Activated B cell treated with CpG ODN at 0.5 μM for 24 hours (primary cell): ENCODE results near the gene PGP. TPM values are rescaled to one million over a fixed set of nuclear protein-coding genes. Genes with fewer than 3 reads are reported as not detected.

Experiments
- ATAC-seq: fragments of 200-7000 bp; cut with Tn5 transposase; one replicate; pipeline ENCODE4 v1.10.0; 2021; ENCODE audit warnings: low read depth, mild to moderate bottlenecking, moderate library complexity
- CTCF ChIA-PET: fragments of 350-600 bp; sonication (Branson Sonifier 250); formaldehyde crosslinking; loops from one replicate; lab custom pipeline; 2021; ENCODE audit warnings: antibody characterized with exemption; lab: Charles Lee
- POLR2A ChIA-PET: fragments of 350-600 bp; sonication (Branson Sonifier 250); formaldehyde crosslinking; loops from one replicate; lab custom pipeline; 2021; ENCODE audit warnings: antibody characterized with exemption; lab: Charles Lee
- DNase-seq: peaks from one replicate; pipeline ENCODE4 v3.0.0; 2022
- H3K27ac Mint-ChIP-seq: one replicate; pipeline ENCODE4 v1.8.0; 2020; ENCODE audit warnings: mixed read lengths
- H3K27me3 Mint-ChIP-seq: one replicate; pipeline ENCODE4 v1.8.0; 2021; ENCODE audit warnings: mixed read lengths
- H3K36me3 Mint-ChIP-seq: one replicate; pipeline ENCODE4 v1.8.0; 2021; ENCODE audit warnings: low read depth, mixed read lengths
- H3K4me1 Mint-ChIP-seq: one replicate; pipeline ENCODE4 v1.8.0; 2021; ENCODE audit warnings: mixed read lengths
- H3K4me3 Mint-ChIP-seq: one replicate; pipeline ENCODE4 v1.8.0; 2020; ENCODE audit warnings: mild to moderate bottlenecking, mixed read lengths
- H3K9me3 Mint-ChIP-seq: one replicate; pipeline ENCODE4 v1.8.0; 2020; ENCODE audit warnings: mixed read lengths
- intact Hi-C: fragments of 100-400 bp; cut with micrococcal nuclease; formaldehyde crosslinking; loops from one replicate; pipeline ENCODE4 v1.15.1; 2024
- total RNA-seq: library from RNA; stranded (reverse); gene quantifications from 2 replicates; pipeline ENCODE4 v1.2.3, GENCODE V29; 2022
- TF ChIP-seq, protein P1 (sequence below): fragments of 200-600 bp; IDR thresholded peaks from one replicate; pipeline ENCODE4 v1.8.0; 2022; ENCODE audit warnings: antibody characterized with exemption, mild to moderate bottlenecking

Gene PGP
- total RNA-seq, 1 donor from 2014 or later, result 10.4 TPM

DNA sequence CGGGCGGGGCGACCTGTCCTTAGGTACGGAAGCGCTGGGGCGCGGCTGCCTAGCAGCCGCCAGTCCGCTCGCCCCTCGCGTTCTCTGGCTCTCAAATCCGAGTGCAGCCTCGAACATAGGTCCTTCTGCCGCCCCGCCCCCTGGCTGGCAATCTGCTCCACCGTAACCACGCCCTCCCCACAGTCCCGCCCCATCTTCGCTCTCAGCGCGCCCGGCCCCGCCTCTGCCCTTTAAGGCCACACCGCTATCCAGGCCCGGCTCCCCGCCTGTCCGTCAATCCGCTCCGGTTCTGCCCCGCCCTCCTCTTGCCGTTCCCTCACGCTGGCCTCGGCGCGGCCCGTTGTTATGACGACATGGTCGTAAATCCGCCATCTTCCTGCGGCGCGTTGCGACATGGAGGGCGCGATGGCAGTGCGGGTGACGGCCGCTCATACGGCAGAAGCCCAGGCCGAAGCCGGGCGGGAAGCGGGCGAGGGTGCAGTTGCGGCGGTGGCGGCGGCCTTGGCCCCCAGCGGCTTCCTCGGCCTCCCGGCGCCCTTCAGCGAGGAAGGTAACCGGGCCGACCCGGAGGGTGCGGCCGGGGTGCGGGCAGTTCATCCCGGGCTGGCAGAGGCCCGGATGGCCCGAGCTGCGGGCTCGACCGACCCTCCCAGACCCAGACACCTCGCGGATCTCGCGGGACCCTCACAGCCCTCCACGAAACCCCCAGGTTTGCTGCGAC, 8.7 kb upstream of the PGP start, which contains the start of gene E4F1:
Gene E4F1 (plus strand): TSS at position 371 of the 721 bp plus-strand sequence. CDS start 23 bp downstream, at position 394.
- no peaks in the 10 kb centered on the region for H3K27me3 Mint-ChIP-seq
- TF ChIP-seq, protein P1, sequence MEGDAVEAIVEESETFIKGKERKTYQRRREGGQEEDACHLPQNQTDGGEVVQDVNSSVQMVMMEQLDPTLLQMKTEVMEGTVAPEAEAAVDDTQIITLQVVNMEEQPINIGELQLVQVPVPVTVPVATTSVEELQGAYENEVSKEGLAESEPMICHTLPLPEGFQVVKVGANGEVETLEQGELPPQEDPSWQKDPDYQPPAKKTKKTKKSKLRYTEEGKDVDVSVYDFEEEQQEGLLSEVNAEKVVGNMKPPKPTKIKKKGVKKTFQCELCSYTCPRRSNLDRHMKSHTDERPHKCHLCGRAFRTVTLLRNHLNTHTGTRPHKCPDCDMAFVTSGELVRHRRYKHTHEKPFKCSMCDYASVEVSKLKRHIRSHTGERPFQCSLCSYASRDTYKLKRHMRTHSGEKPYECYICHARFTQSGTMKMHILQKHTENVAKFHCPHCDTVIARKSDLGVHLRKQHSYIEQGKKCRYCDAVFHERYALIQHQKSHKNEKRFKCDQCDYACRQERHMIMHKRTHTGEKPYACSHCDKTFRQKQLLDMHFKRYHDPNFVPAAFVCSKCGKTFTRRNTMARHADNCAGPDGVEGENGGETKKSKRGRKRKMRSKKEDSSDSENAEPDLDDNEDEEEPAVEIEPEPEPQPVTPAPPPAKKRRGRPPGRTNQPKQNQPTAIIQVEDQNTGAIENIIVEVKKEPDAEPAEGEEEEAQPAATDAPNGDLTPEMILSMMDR, result no peak
- H3K4me1 Mint-ChIP-seq, result peaks cover 20% of the 10 kb centered on the region
- DNase-seq (peak; percentile 98), ATAC-seq (peak; percentile 98)
- H3K36me3 Mint-ChIP-seq, result peaks cover 12% of the 10 kb centered on the region
- H3K9me3 Mint-ChIP-seq, result no peaks in the 10 kb centered on the region
- ChIA-PET POLR2A (interaction anchor here (1.2 to 1.9 kb wide), 3 partner anchors 28 to 68 kb away, joined by 4 to 10 read pairs (median 5); partner anchors contain the start of genes ECI1 and TRAF7), CTCF (no interaction called here)
- intact Hi-C loops, result loop anchor here (1.0 to 10.0 kb wide), 7 partner anchors 8 to 237 kb away; partner anchors contain the start of genes CCNF, ECI1, MLST8 and RNPS1
- H3K27ac Mint-ChIP-seq, result peak within 1 kb of the TSS; percentile 59
- peak within 1 kb of the TSS; percentile 81 for H3K4me3 Mint-ChIP-seq

DNA sequence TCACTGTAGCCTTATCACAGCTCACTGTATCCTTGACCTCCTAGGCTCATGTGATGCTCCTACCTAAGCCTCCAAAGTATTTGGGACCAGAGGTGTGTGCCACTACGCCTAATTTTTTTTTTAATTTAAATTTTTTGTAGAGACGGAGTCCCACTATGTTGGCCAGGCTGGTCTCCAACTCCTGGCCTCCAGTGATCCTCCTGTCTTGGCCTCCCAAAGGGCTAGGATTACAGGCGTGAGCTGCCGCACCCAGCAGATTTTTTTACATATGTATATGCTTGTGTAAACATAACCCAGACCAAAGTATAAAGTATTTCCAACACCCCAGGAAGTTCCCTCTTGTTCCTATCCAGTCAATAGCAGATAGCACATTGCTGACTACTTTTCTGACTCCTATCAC, 1.7 kb upstream of the PGP start:
- no peak for DNase-seq
- ChIA-PET POLR2A (interaction anchor here (1.4 to 3.4 kb wide), 3 partner anchors 11 to 61 kb away, joined by 7 to 38 read pairs (median 11); partner anchors contain the start of genes ECI1, MLST8 and TRAF7), CTCF (no interaction called here)
- Mint-ChIP-seq H3K27ac (no peak overlapping the region), H3K27me3 (no peaks in the 10 kb centered on the region), H3K9me3 (no peaks in the 10 kb centered on the region), H3K4me1 (peaks cover 14% of the 10 kb centered on the region), H3K4me3 (no peak overlapping the region), H3K36me3 (no peaks in the 10 kb centered on the region)
- TF ChIP-seq, protein P1, result no peak
- intact Hi-C loops, result no loop called here
- no peak for ATAC-seq

DNA sequence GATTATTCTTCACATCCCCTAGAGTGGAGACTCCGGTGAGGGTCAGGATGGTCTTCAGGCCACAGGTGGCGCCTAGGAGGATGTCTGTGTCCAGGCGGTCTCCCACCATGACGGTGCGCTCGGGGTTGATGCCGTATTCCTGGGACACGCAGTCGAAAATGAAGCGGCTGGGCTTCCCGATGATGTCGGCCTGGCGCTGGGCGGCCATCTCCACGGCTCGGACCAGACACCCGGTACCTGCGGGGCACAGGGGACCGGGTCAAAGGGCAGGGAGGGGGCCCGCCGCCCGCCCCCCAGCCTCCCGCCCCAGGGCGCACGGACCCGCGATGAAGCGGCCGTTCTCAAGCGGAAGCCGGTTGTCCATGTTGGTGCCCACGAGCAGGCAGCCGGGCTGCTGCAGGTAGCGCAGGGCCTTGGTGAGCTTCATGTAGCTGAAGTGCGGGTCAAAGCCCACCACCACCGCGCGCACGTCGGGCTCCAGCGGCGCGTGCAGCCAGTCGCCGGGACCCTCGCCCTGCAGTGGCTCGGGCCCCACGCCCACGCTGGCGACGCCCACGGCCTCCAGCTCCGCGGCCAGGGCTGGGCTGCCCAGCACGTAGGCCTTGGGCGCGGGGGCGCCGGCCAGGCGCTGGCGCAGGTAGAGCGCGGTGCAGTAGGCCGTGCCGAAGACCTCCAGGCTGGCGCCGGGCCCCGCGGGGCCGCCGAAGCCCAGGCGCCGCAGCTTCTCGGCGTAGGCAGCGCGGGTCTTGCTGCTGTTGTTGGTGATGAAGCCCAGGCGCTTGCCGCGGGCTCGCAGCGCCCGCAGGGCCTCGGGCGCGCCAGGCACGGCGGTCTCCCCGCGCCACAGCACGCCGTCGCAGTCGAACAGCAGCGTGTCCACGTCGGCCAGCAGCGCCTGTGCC, 572 bp downstream of the PGP start:
- Mint-ChIP-seq H3K9me3 (no peaks in the 10 kb centered on the region), H3K36me3 (peaks cover 5% of the 10 kb centered on the region), H3K4me3 (peak overlapping the region; percentile 69), H3K4me1 (peaks cover 14% of the 10 kb centered on the region), H3K27me3 (no peaks in the 10 kb centered on the region), H3K27ac (no peak overlapping the region)
- TF ChIP-seq, protein P1, result no peak
- no peak for ATAC-seq
- ChIA-PET CTCF (interaction anchor here (1.0 kb wide), 2 partner anchors 20 to 38 kb away, joined by 3 to 4 read pairs; partner anchors contain the start of gene ECI1), POLR2A (interaction anchor here (0.5 to 3.4 kb wide), 11 partner anchors 9 to 1832 kb away, joined by 3 to 38 read pairs (median 4); partner anchors contain the start of genes ECI1, MLST8, RPS2 and SYNGR3)
- intact Hi-C loops, result no loop called here
- no peak for DNase-seq

DNA sequence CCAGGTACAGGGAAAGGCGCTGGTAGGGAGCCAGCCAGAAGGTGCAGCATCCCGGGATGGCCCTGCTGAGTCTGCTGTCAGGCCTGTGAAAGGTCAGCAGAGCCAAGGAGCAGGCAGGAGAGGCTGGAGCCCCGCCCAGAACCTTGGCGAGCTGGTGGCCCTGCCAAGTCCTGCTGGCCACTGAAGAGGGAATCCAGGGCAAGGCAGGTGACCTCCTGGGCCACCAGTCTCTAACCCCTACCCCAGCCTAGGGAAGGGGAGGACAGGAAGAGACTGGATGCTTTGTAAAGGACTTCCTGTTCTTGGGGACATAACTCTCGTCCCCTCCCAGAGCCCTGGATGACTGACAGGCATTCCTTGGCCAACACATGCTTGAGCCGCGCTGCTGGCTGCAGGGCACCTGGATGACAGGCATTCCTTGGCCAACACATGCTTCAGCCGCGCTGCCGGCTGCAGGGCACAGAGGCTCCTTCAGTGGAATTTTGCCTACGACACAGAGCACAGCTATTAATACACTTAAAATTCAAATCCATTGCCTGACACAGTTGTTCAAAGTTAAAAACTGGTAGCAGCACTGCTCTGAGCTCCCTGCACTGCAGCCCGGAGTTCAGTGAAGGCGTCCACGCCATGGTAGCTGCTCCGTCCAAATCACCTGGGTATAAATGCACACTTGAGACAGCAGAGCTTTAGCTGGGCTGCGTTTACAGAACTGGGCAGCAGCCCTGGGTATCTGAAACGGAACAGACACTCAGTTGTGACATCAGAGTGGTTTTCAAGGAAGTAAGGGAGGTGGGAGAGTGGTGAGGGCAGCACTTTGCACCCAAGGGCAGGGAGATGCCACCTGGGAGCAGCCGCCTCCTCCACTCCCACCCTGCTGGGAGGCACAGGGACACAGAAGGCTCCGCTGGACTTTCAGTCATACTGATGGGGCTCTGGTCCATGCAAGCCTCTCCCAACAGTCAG, 2.0 kb downstream of the PGP start:
- ChIA-PET CTCF (no interaction called here), POLR2A (no interaction called here)
- H3K36me3 Mint-ChIP-seq, result peaks cover 16% of the 10 kb centered on the region
- H3K4me3 Mint-ChIP-seq, result peak overlapping the region; percentile 69
- TF ChIP-seq, protein P1, result no peak
- intact Hi-C loops, result no loop called here
- no peak for DNase-seq
- ATAC-seq, result no peak
- H3K9me3 Mint-ChIP-seq, result no peaks in the 10 kb centered on the region
- no peaks in the 10 kb centered on the region for H3K27me3 Mint-ChIP-seq
- no peak overlapping the region for H3K27ac Mint-ChIP-seq
- peaks cover 16% of the 10 kb centered on the region for H3K4me1 Mint-ChIP-seq
